ENCODE results near the gene OR5AC2. TPM values are rescaled to one million over a fixed set of nuclear protein-coding genes. Genes with fewer than 3 reads are reported as not detected.

The OR5AC2 gene
- total RNA-seq, 1 donor: not detected

DNA sequence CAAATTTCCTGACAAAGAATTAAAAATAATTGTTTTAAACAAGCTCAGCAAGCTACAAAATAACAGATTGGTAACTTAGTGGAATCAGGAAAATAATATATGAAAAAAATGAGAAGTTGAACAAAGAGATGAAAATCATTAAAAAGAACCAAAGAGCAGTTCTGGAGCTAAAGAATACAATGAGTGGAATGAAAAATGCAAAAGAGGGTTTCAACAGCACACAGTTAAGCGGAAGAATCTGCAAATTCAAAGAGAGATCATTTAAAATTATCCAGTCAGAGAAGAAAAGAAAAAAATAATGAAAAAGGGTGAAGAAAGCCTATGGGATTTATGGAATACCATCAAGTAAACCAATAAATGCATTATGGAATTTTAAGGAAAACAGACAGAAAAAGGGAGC lies 45.6 kb upstream of the OR5AC2 start:
- H3K27ac ChIP-seq (ENCODE audit: low read depth, low read length): no peak overlapping the region
- no peak overlapping the region for H3K4me2 ChIP-seq (ENCODE audit: insufficient read depth, low read length)
- H2AFZ ChIP-seq (ENCODE audit: low read length): no peak overlapping the region
- H3K79me2 ChIP-seq (ENCODE audit: insufficient read depth, low read length): no peaks in the 10 kb centered on the region
- no peaks in the 10 kb centered on the region for H3K9me3 ChIP-seq (ENCODE audit: low read depth, low read length)
- no peaks in the 10 kb centered on the region for H3K36me3 ChIP-seq (ENCODE audit: insufficient read depth, low read length)
- DNase-seq (ENCODE audit: insufficient read length, low spot score, missing footprints): no peak
- no peaks in the 10 kb centered on the region for H4K20me1 ChIP-seq (ENCODE audit: insufficient read depth, low read length)
- TF ChIP-seq, protein P1, sequence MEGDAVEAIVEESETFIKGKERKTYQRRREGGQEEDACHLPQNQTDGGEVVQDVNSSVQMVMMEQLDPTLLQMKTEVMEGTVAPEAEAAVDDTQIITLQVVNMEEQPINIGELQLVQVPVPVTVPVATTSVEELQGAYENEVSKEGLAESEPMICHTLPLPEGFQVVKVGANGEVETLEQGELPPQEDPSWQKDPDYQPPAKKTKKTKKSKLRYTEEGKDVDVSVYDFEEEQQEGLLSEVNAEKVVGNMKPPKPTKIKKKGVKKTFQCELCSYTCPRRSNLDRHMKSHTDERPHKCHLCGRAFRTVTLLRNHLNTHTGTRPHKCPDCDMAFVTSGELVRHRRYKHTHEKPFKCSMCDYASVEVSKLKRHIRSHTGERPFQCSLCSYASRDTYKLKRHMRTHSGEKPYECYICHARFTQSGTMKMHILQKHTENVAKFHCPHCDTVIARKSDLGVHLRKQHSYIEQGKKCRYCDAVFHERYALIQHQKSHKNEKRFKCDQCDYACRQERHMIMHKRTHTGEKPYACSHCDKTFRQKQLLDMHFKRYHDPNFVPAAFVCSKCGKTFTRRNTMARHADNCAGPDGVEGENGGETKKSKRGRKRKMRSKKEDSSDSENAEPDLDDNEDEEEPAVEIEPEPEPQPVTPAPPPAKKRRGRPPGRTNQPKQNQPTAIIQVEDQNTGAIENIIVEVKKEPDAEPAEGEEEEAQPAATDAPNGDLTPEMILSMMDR (IDR thresholded peaks at IDR 0.05; ENCODE audit: extremely low read depth, low read depth, low read length): no peak
- no peaks in the 10 kb centered on the region for H3K27me3 ChIP-seq (ENCODE audit: insufficient read depth, low read length)
- no peak overlapping the region for H3K4me3 ChIP-seq (ENCODE audit: insufficient read depth, low read length)
- no peaks in the 10 kb centered on the region for H3K4me1 ChIP-seq (ENCODE audit: insufficient read depth, low read length)

DNA sequence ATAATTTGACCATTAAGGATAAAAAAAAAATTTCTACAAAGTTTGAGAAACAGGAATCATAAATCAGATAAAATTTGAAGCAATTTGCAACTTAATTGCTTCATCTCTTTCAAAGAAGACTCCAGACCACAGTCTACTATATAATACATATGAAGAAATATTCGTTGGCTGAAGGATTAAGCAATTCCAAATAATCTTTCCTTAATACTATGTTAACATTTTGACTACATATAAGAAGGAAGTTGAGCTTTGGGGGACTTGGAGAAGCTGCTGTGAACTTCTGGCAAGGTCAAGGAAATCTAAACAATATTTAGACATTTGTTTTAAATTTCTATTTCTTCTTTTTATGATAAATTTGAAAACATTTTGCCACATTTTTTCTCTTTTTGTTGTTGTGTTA lies 38.4 kb upstream of the OR5AC2 start:
- H3K27ac ChIP-seq (ENCODE audit: low read depth, low read length): no peak overlapping the region
- H3K9me3 ChIP-seq (ENCODE audit: low read depth, low read length): no peaks in the 10 kb centered on the region
- H4K20me1 ChIP-seq (ENCODE audit: insufficient read depth, low read length): no peaks in the 10 kb centered on the region
- H2AFZ ChIP-seq (ENCODE audit: low read length): no peak overlapping the region
- H3K27me3 ChIP-seq (ENCODE audit: insufficient read depth, low read length): no peaks in the 10 kb centered on the region
- H3K4me1 ChIP-seq (ENCODE audit: insufficient read depth, low read length): no peaks in the 10 kb centered on the region
- no peaks in the 10 kb centered on the region for H3K36me3 ChIP-seq (ENCODE audit: insufficient read depth, low read length)
- H3K79me2 ChIP-seq (ENCODE audit: insufficient read depth, low read length): no peaks in the 10 kb centered on the region
- no peak for DNase-seq (ENCODE audit: insufficient read length, low spot score, missing footprints)
- H3K4me3 ChIP-seq (ENCODE audit: insufficient read depth, low read length): no peak overlapping the region
- TF ChIP-seq, protein P1 (IDR thresholded peaks at IDR 0.05; ENCODE audit: extremely low read depth, low read depth, low read length): no peak
- no peak overlapping the region for H3K4me2 ChIP-seq (ENCODE audit: insufficient read depth, low read length)

DNA sequence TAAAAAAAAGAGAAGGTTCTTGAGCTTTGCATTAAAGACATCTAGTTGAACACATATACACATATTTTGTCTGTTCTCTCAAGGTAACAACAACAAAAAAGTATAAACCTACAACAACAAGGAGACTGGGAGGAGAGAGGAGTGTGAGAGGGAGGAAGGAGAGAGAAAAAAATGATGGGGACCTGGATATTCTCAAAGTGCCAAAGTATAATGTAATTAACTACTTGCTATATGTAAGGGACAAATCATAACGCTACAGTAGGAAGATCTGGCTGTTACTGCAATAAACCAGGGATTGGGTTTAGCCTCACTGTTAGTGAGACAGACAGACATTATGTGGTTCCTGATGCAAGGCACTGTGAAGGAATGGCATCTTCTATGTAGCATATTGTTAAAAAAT lies 37.7 kb upstream of the OR5AC2 start:
- Histone ChIP-seq H4K20me1 (ENCODE audit: insufficient read depth, low read length) (no peaks in the 10 kb centered on the region), H3K79me2 (ENCODE audit: insufficient read depth, low read length) (no peaks in the 10 kb centered on the region), H3K4me1 (ENCODE audit: insufficient read depth, low read length) (no peaks in the 10 kb centered on the region), H3K9me3 (ENCODE audit: low read depth, low read length) (no peaks in the 10 kb centered on the region), H3K4me3 (ENCODE audit: insufficient read depth, low read length) (no peak overlapping the region), H2AFZ (ENCODE audit: low read length) (no peak overlapping the region), H3K27me3 (ENCODE audit: insufficient read depth, low read length) (no peaks in the 10 kb centered on the region), H3K27ac (ENCODE audit: low read depth, low read length) (no peak overlapping the region), H3K4me2 (ENCODE audit: insufficient read depth, low read length) (no peak overlapping the region), H3K36me3 (ENCODE audit: insufficient read depth, low read length) (no peaks in the 10 kb centered on the region)
- TF ChIP-seq, protein P1 (IDR thresholded peaks at IDR 0.05; ENCODE audit: extremely low read depth, low read depth, low read length): no peak
- peak; percentile 30 for DNase-seq (ENCODE audit: insufficient read length, low spot score, missing footprints)

DNA sequence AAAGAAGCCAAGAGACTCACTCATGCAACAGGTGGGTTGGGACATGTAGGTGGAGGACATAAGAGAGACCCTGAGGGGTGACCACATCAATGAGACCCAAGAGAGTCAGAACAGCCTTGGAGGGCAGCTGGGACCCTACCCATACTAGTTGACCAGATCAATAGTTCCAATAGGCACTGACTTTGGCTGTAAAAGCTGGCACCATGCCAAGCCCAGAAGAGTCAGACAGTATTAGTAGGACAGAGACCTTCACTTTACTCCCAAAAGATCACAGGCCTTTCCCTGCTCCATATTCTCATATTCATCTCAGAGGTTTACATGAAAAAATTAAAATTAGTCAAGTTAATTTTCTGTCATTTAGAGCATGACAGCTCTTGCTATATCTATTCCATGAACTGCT lies 30.9 kb upstream of the OR5AC2 start:
- Histone ChIP-seq H3K4me3 (ENCODE audit: insufficient read depth, low read length) (no peak overlapping the region), H3K36me3 (ENCODE audit: insufficient read depth, low read length) (no peaks in the 10 kb centered on the region), H4K20me1 (ENCODE audit: insufficient read depth, low read length) (no peaks in the 10 kb centered on the region), H3K4me1 (ENCODE audit: insufficient read depth, low read length) (no peaks in the 10 kb centered on the region), H3K27me3 (ENCODE audit: insufficient read depth, low read length) (no peaks in the 10 kb centered on the region), H3K79me2 (ENCODE audit: insufficient read depth, low read length) (no peaks in the 10 kb centered on the region), H3K4me2 (ENCODE audit: insufficient read depth, low read length) (no peak overlapping the region), H2AFZ (ENCODE audit: low read length) (no peak overlapping the region), H3K27ac (ENCODE audit: low read depth, low read length) (no peak overlapping the region), H3K9me3 (ENCODE audit: low read depth, low read length) (no peaks in the 10 kb centered on the region)
- TF ChIP-seq, protein P1 (IDR thresholded peaks at IDR 0.05; ENCODE audit: extremely low read depth, low read depth, low read length): no peak
- DNase-seq (ENCODE audit: insufficient read length, low spot score, missing footprints): no peak
